HG02623 (cell line): ENCODE measurements around the gene SLC30A7.
"Not testable (repeated sequence)": the region's sequence is repeated elsewhere in the genome, so short reads cannot be mapped to it uniquely, and the experiment has no call there.

Experiments
- ATAC-seq: cut with Tn5 transposase; IDR thresholded peaks from one replicate; pipeline ENCODE4 v1.9.1; 2021; ENCODE audit warnings: moderate library complexity; ENCODE audit not compliant: unreplicated experiment

The SLC30A7 gene, protein sequence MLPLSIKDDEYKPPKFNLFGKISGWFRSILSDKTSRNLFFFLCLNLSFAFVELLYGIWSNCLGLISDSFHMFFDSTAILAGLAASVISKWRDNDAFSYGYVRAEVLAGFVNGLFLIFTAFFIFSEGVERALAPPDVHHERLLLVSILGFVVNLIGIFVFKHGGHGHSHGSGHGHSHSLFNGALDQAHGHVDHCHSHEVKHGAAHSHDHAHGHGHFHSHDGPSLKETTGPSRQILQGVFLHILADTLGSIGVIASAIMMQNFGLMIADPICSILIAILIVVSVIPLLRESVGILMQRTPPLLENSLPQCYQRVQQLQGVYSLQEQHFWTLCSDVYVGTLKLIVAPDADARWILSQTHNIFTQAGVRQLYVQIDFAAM

GRCh38 chr1:100895540-100896480 is at the start of gene SLC30A7:
Gene SLC30A7 (plus strand): TSS chr1:100896090. CDS start chr1:100896263, 173 bp downstream.
- ATAC-seq, result peak; percentile 73

DNA sequence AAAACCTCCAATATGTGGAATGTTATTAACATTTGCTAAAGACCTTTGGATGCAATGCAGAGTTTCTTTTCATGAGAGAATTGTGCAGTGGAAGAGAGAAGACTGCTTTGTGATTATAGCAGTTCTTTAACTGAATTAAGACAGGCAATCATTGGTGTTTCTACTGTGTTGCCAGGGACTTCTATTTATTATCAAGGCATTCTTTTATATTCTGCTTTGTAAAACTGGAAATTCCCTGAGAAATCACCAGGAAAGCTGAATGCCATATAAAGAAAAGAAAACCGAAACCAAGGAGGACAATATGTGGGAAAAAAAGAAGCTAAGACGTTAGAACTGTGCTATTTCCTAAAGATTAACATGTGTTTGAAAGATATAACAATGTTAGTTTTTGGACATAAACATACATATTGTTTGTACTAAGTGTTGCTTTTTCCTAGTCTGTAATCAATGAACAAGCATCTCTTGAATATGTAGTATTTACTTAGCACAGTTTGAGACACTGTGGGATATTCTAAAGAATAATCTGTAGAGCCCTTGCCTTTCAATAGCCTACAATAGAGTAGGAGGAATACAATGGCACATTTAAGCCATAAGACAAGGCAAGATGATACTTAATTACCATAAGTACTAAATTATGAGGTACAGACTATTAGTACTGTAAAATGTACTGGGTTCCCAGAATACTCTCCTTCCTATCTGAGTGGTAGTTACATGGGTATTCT is 48.4 kb upstream of the SLC30A7 start:
- ATAC-seq, result no peak

DNA sequence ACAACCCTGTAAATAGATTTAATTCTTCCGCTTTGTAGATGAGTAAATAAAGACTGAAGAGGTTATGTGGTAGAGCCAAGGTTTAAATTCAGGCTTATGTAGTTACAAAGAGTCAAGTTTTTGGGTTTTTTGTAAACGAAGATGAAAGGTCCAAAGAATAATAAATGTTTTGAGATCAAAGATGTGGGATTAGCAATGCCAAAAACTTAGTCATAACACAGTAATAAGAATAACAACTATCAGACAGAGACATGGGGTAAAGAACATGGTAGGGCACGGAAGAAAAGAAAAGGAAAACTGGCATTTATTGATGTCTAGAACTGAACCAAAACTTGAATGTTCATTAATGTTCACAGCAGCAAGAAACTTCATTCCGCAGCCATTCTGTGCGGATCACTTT is 44.2 kb upstream of the SLC30A7 start:
- no peak for ATAC-seq

DNA sequence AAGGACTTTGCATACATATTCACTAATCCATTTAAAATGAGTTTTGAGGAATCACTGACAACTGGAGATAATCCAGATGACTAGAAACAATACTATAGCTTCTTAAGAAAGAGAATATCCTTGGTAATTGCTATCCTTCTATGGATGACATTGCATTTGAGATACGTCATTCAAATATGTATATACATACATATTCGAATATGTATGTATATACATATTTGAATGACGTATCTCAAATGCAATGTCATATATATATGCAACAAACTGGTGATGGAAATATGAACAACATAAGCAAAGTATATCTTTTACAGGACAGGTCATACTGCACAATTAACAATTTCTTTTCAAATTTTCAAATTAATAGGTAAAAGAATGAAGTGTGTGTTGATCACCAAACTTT is 42.9 kb upstream of the SLC30A7 start:
- ATAC-seq, result no peak

DNA sequence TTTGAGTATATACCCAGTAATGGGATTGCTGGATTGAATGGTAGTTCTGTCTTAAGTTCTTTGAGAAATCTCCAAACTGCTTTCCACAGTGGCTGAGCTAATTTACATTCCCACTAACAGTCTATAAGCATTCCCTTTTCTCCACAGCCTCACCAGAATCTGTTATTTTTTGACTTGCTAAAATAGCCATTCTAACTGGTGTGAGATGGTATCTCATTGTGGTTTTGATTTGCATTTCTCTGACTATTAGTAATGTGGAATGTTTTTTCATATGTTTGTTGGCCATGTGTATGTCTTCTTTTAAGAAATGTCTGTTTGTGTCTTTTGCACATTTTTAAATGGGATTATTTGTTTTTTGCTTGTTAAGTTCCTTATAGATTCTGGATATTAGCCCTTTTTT is 40.8 kb upstream of the SLC30A7 start:
- not testable (repeated sequence) for ATAC-seq

GRCh38 chr1:100860397-100860991 is 35.4 kb upstream of the SLC30A7 start:
- no peak for ATAC-seq

- no peak for ATAC-seq
Measured at GRCh38 chr1:100861379-100861778, 34.5 kb upstream of the SLC30A7 start.

- ATAC-seq, result no peak
Measured at GRCh38 chr1:100862591-100862990, 33.3 kb upstream of the SLC30A7 start.

DNA sequence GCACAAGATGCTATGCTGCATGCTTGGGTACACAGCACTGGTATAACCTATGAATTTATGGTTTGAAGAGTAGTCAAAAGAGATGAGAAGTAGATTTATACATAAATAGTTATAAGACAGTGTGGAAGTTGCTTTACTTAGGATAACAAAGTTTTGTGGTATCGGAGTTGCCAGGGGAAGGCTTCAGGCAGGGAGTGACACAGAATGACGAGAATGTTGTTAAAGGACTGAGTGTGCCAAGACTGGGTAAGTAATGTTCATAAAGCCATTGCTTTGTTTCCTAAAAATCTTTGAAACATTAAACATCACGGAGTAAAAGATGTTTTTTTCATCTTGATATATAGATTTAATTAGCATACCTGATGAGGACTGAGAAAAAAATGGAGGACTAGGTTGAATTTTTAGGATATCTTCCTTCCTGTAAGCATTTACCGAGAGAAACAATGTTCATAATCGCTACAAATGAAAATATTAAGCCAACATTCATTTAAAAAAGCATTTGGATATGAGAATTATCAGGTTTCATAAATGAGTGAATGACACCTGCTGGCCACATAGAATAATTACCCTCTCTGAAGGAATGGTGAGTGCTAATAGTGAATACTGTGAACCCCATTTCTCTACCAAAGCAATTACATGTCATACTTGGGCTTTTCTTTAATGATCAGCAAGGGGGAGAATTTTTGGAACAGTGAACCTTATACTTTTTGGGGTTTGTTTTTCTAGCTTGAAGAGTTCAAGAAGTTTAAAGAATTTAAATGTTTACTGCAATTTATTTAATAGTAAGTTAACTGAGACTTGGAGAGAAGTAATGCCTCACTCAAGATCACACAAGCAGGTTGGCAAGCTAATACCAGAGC is 29.6 kb upstream of the SLC30A7 start:
- ATAC-seq, result no peak

DNA sequence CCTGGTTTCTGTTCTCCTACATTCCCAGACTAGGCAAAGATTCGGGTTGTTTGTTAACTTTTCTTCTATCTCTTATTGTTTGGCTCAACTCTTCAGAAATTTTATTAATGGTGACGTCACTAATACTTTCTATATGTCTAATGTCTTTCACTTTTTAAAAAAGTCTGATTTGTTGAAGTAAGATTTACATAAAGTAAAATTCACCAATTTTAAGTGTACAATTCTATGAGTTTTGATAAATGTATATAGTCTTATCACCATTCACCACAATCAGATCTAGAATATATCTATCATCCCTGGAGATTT is 29.0 kb upstream of the SLC30A7 start:
- ATAC-seq, result no peak

- ATAC-seq, result no peak
Measured at GRCh38 chr1:100868364-100868995, 27.4 kb upstream of the SLC30A7 start.

DNA sequence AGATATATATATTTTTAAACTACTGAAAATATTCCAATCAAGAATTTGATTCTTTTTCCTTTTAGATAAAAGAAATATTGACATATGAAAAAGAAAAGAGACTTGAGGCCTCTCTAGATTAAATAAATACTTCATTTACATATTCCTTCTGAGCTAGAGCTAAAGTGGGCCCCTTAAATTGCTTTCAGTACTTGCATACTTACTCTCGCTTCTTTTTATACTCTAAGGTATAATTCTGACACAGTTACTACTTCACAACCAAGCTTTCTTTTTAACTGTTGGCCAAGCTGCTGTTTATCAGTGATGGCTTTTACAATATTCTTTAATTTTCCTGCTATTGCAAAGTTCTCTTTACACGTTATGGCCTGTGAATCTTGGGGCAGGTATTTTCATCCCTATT is 25.9 kb upstream of the SLC30A7 start:
- ATAC-seq, result no peak

DNA sequence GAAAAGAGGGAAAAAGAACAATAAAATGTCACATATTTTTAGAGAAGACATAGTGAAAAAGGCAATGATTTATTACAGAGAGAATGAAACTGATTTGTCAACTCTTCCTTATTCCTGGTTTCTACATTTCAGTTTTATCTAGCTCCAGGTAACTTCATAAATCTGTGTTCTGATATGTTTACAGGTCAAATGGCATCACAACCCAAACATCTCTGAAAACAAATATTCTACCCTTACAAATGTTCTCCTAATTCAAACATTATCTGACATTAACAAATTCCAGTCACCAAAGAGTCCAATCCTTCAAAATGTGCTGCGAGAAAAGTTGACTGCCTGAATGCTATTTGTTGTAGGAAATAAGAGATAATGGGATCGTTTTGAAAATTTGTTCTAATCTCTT is 21.5 kb upstream of the SLC30A7 start:
- ATAC-seq, result no peak

DNA sequence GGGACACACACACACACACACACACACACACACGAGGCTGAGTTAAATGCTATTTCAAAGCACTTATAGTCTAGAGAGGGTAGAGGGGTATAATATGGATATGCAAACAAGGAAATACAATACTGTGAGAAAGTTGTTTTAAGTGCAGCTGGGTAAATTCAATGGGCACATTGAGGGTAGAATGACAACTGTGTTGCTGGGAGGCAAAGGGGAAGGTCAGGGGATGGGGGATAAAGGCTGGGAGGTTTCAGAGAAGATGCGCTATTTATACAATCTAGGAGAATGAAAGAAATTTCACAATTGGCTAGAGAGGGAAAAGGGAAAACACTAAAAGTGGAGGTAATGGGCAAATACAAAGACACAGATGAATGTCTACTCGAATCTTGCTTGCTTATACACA is 20.7 kb upstream of the SLC30A7 start:
- ATAC-seq, result no peak

DNA sequence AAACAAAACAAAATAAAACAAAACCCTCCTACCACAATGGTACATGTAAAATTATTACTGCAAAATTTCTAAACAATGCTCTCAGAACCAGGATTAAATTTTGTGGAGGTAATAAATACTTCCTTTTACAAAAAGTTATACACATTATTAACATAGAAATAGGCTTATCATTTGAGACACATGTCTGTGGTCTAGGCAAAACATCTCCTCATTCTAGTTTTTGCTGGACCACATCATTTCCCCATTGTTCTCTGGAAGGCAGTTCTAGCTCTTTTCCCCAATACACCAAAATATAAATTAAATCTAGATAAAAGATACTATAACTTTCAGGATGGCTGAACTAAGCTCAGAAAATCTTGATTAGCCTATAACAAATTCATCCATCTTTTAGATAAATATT is 19.6 kb upstream of the SLC30A7 start:
- ATAC-seq, result no peak

DNA sequence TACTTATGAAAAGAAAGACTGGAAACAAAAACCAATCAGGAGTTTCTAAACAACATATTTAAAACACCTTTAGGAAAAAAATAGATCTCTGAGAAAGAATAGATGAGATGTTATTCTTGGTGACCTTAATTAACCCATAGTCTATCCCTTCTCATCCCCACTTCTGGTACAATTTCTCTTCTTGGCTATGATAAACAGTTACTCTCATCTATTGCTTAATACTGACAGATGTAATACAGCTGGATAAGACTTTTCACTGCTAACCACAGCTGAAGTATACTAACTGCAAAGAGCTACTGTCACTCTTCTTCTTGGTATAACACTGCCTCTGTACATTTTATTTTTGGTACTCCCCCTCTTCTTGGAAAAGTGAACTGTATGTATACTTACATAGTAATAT is 16.5 kb upstream of the SLC30A7 start:
- ATAC-seq, result no peak

- ATAC-seq, result no peak
Measured at GRCh38 chr1:100881687-100882086, 14.2 kb upstream of the SLC30A7 start.

DNA sequence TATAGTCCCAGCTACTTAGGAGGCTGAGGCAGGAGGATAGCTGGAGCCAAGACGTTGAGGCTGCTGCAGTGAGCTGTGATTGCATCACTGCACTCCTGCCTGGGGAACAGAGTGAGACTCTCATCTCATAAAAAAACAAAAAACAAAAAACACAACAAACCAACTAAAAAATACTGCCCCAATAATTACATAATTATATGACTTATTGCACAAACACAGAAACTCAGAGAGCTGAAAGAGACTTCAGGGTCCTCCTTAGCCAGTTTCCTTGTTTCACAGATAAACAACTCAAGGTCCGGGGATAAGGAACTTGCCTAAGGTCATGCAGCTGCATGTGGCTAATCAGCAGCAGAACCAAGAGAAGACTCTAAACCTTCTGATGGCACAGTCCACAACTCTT is 13.2 kb upstream of the SLC30A7 start:
- no peak for ATAC-seq

DNA sequence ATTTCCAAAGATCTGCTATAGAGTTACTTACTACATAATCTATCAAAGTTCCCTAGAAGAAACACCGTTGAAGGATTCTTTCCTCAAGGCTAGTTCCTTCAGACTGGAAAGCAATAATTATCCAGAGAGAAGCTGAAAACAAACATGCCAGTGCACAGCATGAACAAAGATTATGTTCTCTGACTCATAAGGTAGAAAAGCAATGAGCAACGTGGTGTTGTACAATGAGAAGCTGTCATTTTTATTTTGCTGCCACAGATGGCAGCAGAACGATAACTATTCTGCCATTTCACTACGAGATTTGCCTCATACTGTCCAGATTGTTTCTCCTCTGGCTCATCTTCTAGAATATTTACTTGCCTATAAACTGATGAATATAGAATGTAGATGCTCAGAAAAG is 11.9 kb upstream of the SLC30A7 start:
- no peak for ATAC-seq

- not testable (repeated sequence) for ATAC-seq
Measured at GRCh38 chr1:100889007-100889406, 6.9 kb upstream of the SLC30A7 start.
